ENCODE results near the gene WDR90.

- TF ChIP-seq ZNF740 (CRISPR knock-in tag; IDR thresholded peaks at IDR 0.05), result no peak
- TF ChIP-seq KLF9 (CRISPR knock-in tag; IDR thresholded peaks at IDR 0.05; ENCODE audit: low read depth), result no peak
- no peak for TF ChIP-seq TIGD3 (CRISPR knock-in tag; IDR thresholded peaks at IDR 0.05; ENCODE audit: borderline replicate concordance)
- TF ChIP-seq CTCF (CRISPR knock-in tag; IDR thresholded peaks at IDR 0.05), result no peak
- TF ChIP-seq ZNF124 (CRISPR knock-in tag; IDR thresholded peaks at IDR 0.05), result no peak
- TF ChIP-seq STAG1 (CRISPR knock-in tag; IDR thresholded peaks at IDR 0.05), result no peak
- TF ChIP-seq SALL1 (CRISPR knock-in tag; IDR thresholded peaks at IDR 0.05), result no peak
- TF ChIP-seq JUND (CRISPR knock-in tag; IDR thresholded peaks at IDR 0.05), result no peak
- TF ChIP-seq PRDM10 (CRISPR knock-in tag; IDR thresholded peaks at IDR 0.05; ENCODE audit: low read depth), result no peak
- TF ChIP-seq GPBP1L1 (CRISPR knock-in tag; IDR thresholded peaks at IDR 0.05), result no peak
- TF ChIP-seq POLR2A (IDR thresholded peaks at IDR 0.05; ENCODE audit: insufficient read depth in 1 of 2, low read depth in 2 of 2, low read length in 2 of 2), result no peak
- TF ChIP-seq NR3C1 (CRISPR knock-in tag; IDR thresholded peaks at IDR 0.05), result no peak
Measured at GRCh38 chr16:603933-604332, 45.2 kb upstream of the WDR90 start.
